Neuronal stem cell (in vitro differentiated cells): Measurements from ENCODE around the gene TULP4.

Source experiments
- DNase-seq: peaks from one replicate; pipeline ENCODE4 v3.0.0-alpha.2; 2013; ENCODE audit warnings: low spot score
- H2AFZ ChIP-seq: one replicate; pipeline ENCODE4 v1.6.1; 2013; ENCODE audit warnings: mild to moderate bottlenecking, low read length, inconsistent platforms
- H2AK5ac ChIP-seq: 2 replicates; pipeline ENCODE4 v1.6.1; 2013; ENCODE audit warnings: low read depth, mild to moderate bottlenecking, inconsistent platforms, low read length, moderate library complexity, mixed read lengths
- H2BK120ac ChIP-seq: 2 replicates; pipeline ENCODE4 v1.6.1; 2013; ENCODE audit warnings: low read depth, mild to moderate bottlenecking, inconsistent platforms, low read length, moderate library complexity, mixed read lengths
- H2BK12ac ChIP-seq: one replicate; pipeline ENCODE4 v1.6.1; 2013; ENCODE audit warnings: low read length, inconsistent platforms
- H2BK15ac ChIP-seq: 2 replicates; pipeline ENCODE4 v1.6.1; 2013; ENCODE audit warnings: mild to moderate bottlenecking, low read length, inconsistent platforms, mixed read lengths
- H2BK5ac ChIP-seq: one replicate; pipeline ENCODE4 v1.6.1; 2013; ENCODE audit warnings: inconsistent platforms, mild to moderate bottlenecking, low read length, moderate library complexity
- H3K14ac ChIP-seq: one replicate; pipeline ENCODE4 v1.6.1; 2013; ENCODE audit warnings: low read length, inconsistent platforms
- H3K18ac ChIP-seq: 2 replicates; pipeline ENCODE4 v1.6.1; 2013; ENCODE audit warnings: low read length, inconsistent platforms
- H3K23ac ChIP-seq: 2 replicates; pipeline ENCODE4 v1.6.1; 2013; ENCODE audit warnings: low read depth, mild to moderate bottlenecking, mixed read lengths, low read length, inconsistent platforms; ENCODE audit not compliant: poor library complexity
- H3K27ac ChIP-seq: replicated peaks from 3 replicates; pipeline ENCODE4 v1.5.1; 2013; ENCODE audit warnings: low read length, inconsistent platforms
- H3K27me3 ChIP-seq, 3 experiments: 2 replicates each; pipeline ENCODE4 v1.6.1; 2013; ENCODE audit warnings: low read length in 3 of 3, mild to moderate bottlenecking in 2 of 3, inconsistent platforms in 1 of 3, low read depth in 1 of 3, mixed read lengths in 1 of 3, moderate library complexity in 1 of 3; ENCODE audit not compliant: control insufficient read depth in 3 of 3, insufficient read depth in 3 of 3
- H3K36me3 ChIP-seq, 2 donors: replicated peaks in 1 of 2; 2 replicates each; pipeline ENCODE4 v1.6.1; 2013; ENCODE audit warnings: low read length in 2 of 2; ENCODE audit not compliant: control insufficient read depth in 2 of 2, insufficient read depth in 2 of 2
- H3K4ac ChIP-seq: 2 replicates; pipeline ENCODE4 v1.6.1; 2013; ENCODE audit warnings: inconsistent platforms, mild to moderate bottlenecking, low read length, moderate library complexity
- H3K4me1 ChIP-seq, 2 donors: 1 replicate in 1 of 2; 2 replicates in 1 of 2; pipeline ENCODE4 v1.6.1; 2013; ENCODE audit warnings: low read length in 2 of 2, low read depth in 1 of 2; ENCODE audit not compliant: control insufficient read depth in 2 of 2, insufficient read depth in 1 of 2
- H3K4me2 ChIP-seq: one replicate; pipeline ENCODE4 v1.6.1; 2013; ENCODE audit warnings: mild to moderate bottlenecking, low read length, inconsistent platforms; ENCODE audit not compliant: insufficient read depth, poor library complexity, severe bottlenecking
- H3K4me3 ChIP-seq, 2 donors: 2 replicates each; pipeline ENCODE4 v1.5.1; 2013; ENCODE audit warnings: low read length in 2 of 2, mild to moderate bottlenecking in 2 of 2, inconsistent platforms in 1 of 2, moderate library complexity in 1 of 2
- H3K79me1 ChIP-seq: one replicate; pipeline ENCODE4 v1.6.1; 2013; ENCODE audit warnings: low read depth, mild to moderate bottlenecking, inconsistent platforms, low read length, moderate library complexity
- H3K9ac ChIP-seq: one replicate; pipeline ENCODE4 v1.6.1; 2013; ENCODE audit warnings: mild to moderate bottlenecking, low read depth, low read length, inconsistent platforms; ENCODE audit not compliant: poor library complexity
- H3K9me3 ChIP-seq, 2 donors: replicated peaks in 1 of 2; 2 replicates each; pipeline versions ENCODE3 to v1.6.1; 2013; ENCODE audit warnings: low read length in 2 of 2, mild to moderate bottlenecking in 2 of 2, inconsistent platforms in 1 of 2, low read depth in 1 of 2, mixed read lengths in 1 of 2, moderate library complexity in 1 of 2; ENCODE audit not compliant: control insufficient read depth in 2 of 2, insufficient read depth in 1 of 2
- H4K8ac ChIP-seq: one replicate; pipeline ENCODE4 v1.6.1; 2013; ENCODE audit warnings: low read depth, mild to moderate bottlenecking, inconsistent platforms, low read length, moderate library complexity
- H4K91ac ChIP-seq: one replicate; pipeline ENCODE4 v1.6.1; 2013; ENCODE audit warnings: low read length, low read depth, mild to moderate bottlenecking, inconsistent platforms; ENCODE audit not compliant: poor library complexity
- WGBS, 2 donors: extraction: QIAGEN DNeasy Blood & Tissue Kit; methylation state at CpG; one replicate each; pipeline ENCODE4 v1.1.7; 2013; ENCODE audit warnings: missing lambda C conversion rate in 2 of 2, mixed read lengths in 1 of 2; ENCODE audit not compliant: insufficient read length in 2 of 2, insufficient replicate concordance in 1 of 2; ENCODE audit errors: extremely low coverage in 2 of 2; 5-methylcytosine and 5-hydroxymethylcytosine counted together

TULP4 gene

GRCh38 chr6:158417760-158418098, 105.5 kb downstream of the TULP4 start:
- no peaks in the 10 kb centered on the region for H3K79me1 ChIP-seq
- peaks cover 0 to 4% of the 10 kb centered on the region in 2 donors for H3K9me3 ChIP-seq
- no peak overlapping the region for H2BK5ac ChIP-seq
- H2BK15ac ChIP-seq: no peak overlapping the region
- no peak overlapping the region for H2BK120ac ChIP-seq
- no peak overlapping the region for H3K4ac ChIP-seq
- no CpG with 5 or more reads among the region's 1 CpG for WGBS, 2 donors
- H2AK5ac ChIP-seq: no peak overlapping the region
- no peak overlapping the region for H3K9ac ChIP-seq
- no peak overlapping the region for H3K4me3 ChIP-seq
- no peaks in the 10 kb centered on the region for H3K4me1 ChIP-seq
- no peak overlapping the region for H4K8ac ChIP-seq
- no peak overlapping the region for H2AFZ ChIP-seq
- no peak overlapping the region for H3K4me2 ChIP-seq
- no peak for DNase-seq
- no peak overlapping the region for H4K91ac ChIP-seq
- H3K14ac ChIP-seq: no peak overlapping the region
- H2BK12ac ChIP-seq: no peak overlapping the region
- no peak overlapping the region for H3K27ac ChIP-seq
- no peak overlapping the region for H3K23ac ChIP-seq
- H3K36me3 ChIP-seq: peaks cover 1 to 42% of the 10 kb centered on the region in 2 donors
- no peak overlapping the region for H3K18ac ChIP-seq
- H3K27me3 ChIP-seq: no peaks in the 10 kb centered on the region

- no peak overlapping the region for H3K23ac ChIP-seq
- no peak overlapping the region for H2BK15ac ChIP-seq
- H2BK5ac ChIP-seq: no peak overlapping the region
- H3K36me3 ChIP-seq: peaks cover under 1 to 35% of the 10 kb centered on the region in 2 donors
- no peak overlapping the region for H3K14ac ChIP-seq
- no peak overlapping the region for H2AK5ac ChIP-seq
- H3K79me1 ChIP-seq: no peaks in the 10 kb centered on the region
- H3K4me1 ChIP-seq: no peaks in the 10 kb centered on the region
- H3K18ac ChIP-seq: no peak overlapping the region
- no peak overlapping the region for H3K4me2 ChIP-seq
- peaks cover 0 to 4% of the 10 kb centered on the region in 2 donors for H3K9me3 ChIP-seq
- H3K4ac ChIP-seq: no peak overlapping the region
- WGBS, 2 donors: no CpG with 5 or more reads among the region's 2 CpGs
- H2BK120ac ChIP-seq: no peak overlapping the region
- no peak overlapping the region for H2BK12ac ChIP-seq
- no peak overlapping the region for H3K27ac ChIP-seq
- H3K27me3 ChIP-seq: no peaks in the 10 kb centered on the region
- H2AFZ ChIP-seq: no peak overlapping the region
- H4K8ac ChIP-seq: no peak overlapping the region
- no peak for DNase-seq
- H3K4me3 ChIP-seq: no peak overlapping the region
- no peak overlapping the region for H4K91ac ChIP-seq
- H3K9ac ChIP-seq: no peak overlapping the region
These were observed 106.2 kb downstream of the TULP4 start for GRCh38 chr6:158418501-158418900.

- H4K91ac ChIP-seq: no peak overlapping the region
- H2BK15ac ChIP-seq: no peak overlapping the region
- no peak overlapping the region for H2AFZ ChIP-seq
- no peak overlapping the region for H3K23ac ChIP-seq
- H3K27me3 ChIP-seq: no peaks in the 10 kb centered on the region
- DNase-seq: no peak
- no peak overlapping the region for H3K18ac ChIP-seq
- no peak overlapping the region for H3K4ac ChIP-seq
- no peak overlapping the region for H3K4me2 ChIP-seq
- H2BK12ac ChIP-seq: no peak overlapping the region
- no CpG with 5 or more reads among the region's 2 CpGs for WGBS, 2 donors
- no peak overlapping the region for H3K4me3 ChIP-seq
- H2BK5ac ChIP-seq: no peak overlapping the region
- no peak overlapping the region for H3K14ac ChIP-seq
- H3K4me1 ChIP-seq: no peaks in the 10 kb centered on the region
- H3K79me1 ChIP-seq: no peaks in the 10 kb centered on the region
- peaks cover 0 to 4% of the 10 kb centered on the region in 2 donors for H3K9me3 ChIP-seq
- no peak overlapping the region for H4K8ac ChIP-seq
- H2BK120ac ChIP-seq: no peak overlapping the region
- peaks cover 0 to 30% of the 10 kb centered on the region in 2 donors for H3K36me3 ChIP-seq
- no peak overlapping the region for H3K27ac ChIP-seq
- H2AK5ac ChIP-seq: no peak overlapping the region
- H3K9ac ChIP-seq: no peak overlapping the region
These were observed 107.2 kb downstream of the TULP4 start for GRCh38 chr6:158419339-158419909.

- Histone ChIP-seq H3K18ac (no peak overlapping the region), H4K8ac (no peak overlapping the region), H2BK120ac (no peak overlapping the region), H3K9ac (no peak overlapping the region), H3K79me1 (no peaks in the 10 kb centered on the region), H3K4me2 (no peak overlapping the region), H3K14ac (no peak overlapping the region), H4K91ac (no peak overlapping the region), H3K27me3 (no peaks in the 10 kb centered on the region), H2AFZ (no peak overlapping the region), H2BK5ac (no peak overlapping the region), H3K23ac (no peak overlapping the region), H2AK5ac (no peak overlapping the region), H3K36me3 (peaks cover 0 to 15% of the 10 kb centered on the region in 2 donors), H2BK12ac (no peak overlapping the region), H3K27ac (no peak overlapping the region), H3K4ac (no peak overlapping the region), H3K4me3 (no peak overlapping the region), H3K9me3 (peaks cover 0 to 4% of the 10 kb centered on the region in 2 donors), H2BK15ac (no peak overlapping the region), H3K4me1 (no peaks in the 10 kb centered on the region)
- DNase-seq: no peak
- no CpG with 5 or more reads among the region's 4 CpGs for WGBS, 2 donors
These were observed 109.1 kb downstream of the TULP4 start for GRCh38 chr6:158421381-158421780.
